Left ventricle myocardium inferior (tissue), 1 donor: Measurements from ENCODE around the gene TMEM255B. TPM values are rescaled to one million over a fixed set of nuclear protein-coding genes. Genes with fewer than 3 reads are reported as not detected.

Source experiments
- DNase-seq: peaks from one replicate; pipeline ENCODE4 v3.0.0-alpha.2; 2020
- H3K27ac ChIP-seq: fragments of 200-600 bp; replicated peaks from 2 replicates; pipeline ENCODE4 v1.8.0; 2021
- H3K27me3 ChIP-seq: fragments of 200-600 bp; 2 replicates; pipeline ENCODE4 v1.8.0; 2021; ENCODE audit warnings: low read depth
- H3K36me3 ChIP-seq: fragments of 200-600 bp; 2 replicates; pipeline ENCODE4 v1.8.0; 2021
- H3K4me1 ChIP-seq: fragments of 200-600 bp; 2 replicates; pipeline ENCODE4 v1.8.0; 2021
- H3K4me3 ChIP-seq: fragments of 200-600 bp; 2 replicates; pipeline ENCODE4 v1.8.0; 2021; ENCODE audit warnings: mild to moderate bottlenecking, moderate library complexity
- H3K9me3 ChIP-seq: fragments of 200-600 bp; replicated peaks from 2 replicates; pipeline ENCODE4 v1.8.0; 2021
- CTCF ChIP-seq: fragments of 200-600 bp; IDR thresholded peaks from 2 replicates; pipeline ENCODE4 v1.8.0; 2021; ENCODE audit warnings: antibody characterized with exemption, mild to moderate bottlenecking, borderline replicate concordance
- intact Hi-C: fragments of 100-400 bp; cut with micrococcal nuclease; formaldehyde crosslinking; loops from one replicate; pipeline ENCODE4 v1.11.0; 2022
- total RNA-seq: library from RNA; stranded (reverse); fragmentation: NEBNext Ultra II Directional; extraction: Animal tissue kit (Norgen Biotek cat#: 25700); gene quantifications from one replicate; pipeline ENCODE4 v1.2.1, GENCODE V29; 2021
- donor health status: DM: no; HTN: yes; CAD: no; lungs with severe emphysema.

The TMEM255B gene
- total RNA-seq, 1 donor from 2014 or later, result 7.7 TPM

- intact Hi-C loops, result no loop called here
- H3K27me3 ChIP-seq, result peaks cover 33% of the 10 kb centered on the region
- H3K4me3 ChIP-seq, result no peak overlapping the region
- no peak overlapping the region for H3K27ac ChIP-seq
- TF ChIP-seq CTCF, result no peak
- no peaks in the 10 kb centered on the region for H3K4me1 ChIP-seq
- H3K9me3 ChIP-seq, result no peaks in the 10 kb centered on the region
- H3K36me3 ChIP-seq, result no peaks in the 10 kb centered on the region
- DNase-seq, result no peak
These were observed 22.7 kb upstream of the TMEM255B start for GRCh38 chr13:113736258-113736731.

- Histone ChIP-seq H3K9me3 (no peaks in the 10 kb centered on the region), H3K4me1 (peaks cover 6% of the 10 kb centered on the region), H3K36me3 (no peaks in the 10 kb centered on the region), H3K27ac (no peak overlapping the region), H3K4me3 (no peak overlapping the region), H3K27me3 (peaks cover 43% of the 10 kb centered on the region)
- TF ChIP-seq CTCF, result no peak
- DNase-seq, result no peak
- intact Hi-C loops, result no loop called here
These were observed 21.2 kb upstream of the TMEM255B start for GRCh38 chr13:113737803-113738202.

GRCh38 chr13:113739527-113740285 lies 19.3 kb upstream of the TMEM255B start:
- Histone ChIP-seq H3K27ac (no peak overlapping the region), H3K36me3 (no peaks in the 10 kb centered on the region), H3K27me3 (peaks cover 59% of the 10 kb centered on the region), H3K9me3 (no peaks in the 10 kb centered on the region), H3K4me1 (peaks cover 6% of the 10 kb centered on the region), H3K4me3 (no peak overlapping the region)
- no peak for TF ChIP-seq CTCF
- intact Hi-C loops, result no loop called here
- no peak for DNase-seq

- no peak for DNase-seq
- Histone ChIP-seq H3K36me3 (no peaks in the 10 kb centered on the region), H3K27me3 (peaks cover 59% of the 10 kb centered on the region), H3K27ac (no peak overlapping the region), H3K4me3 (no peak overlapping the region), H3K9me3 (no peaks in the 10 kb centered on the region), H3K4me1 (peaks cover 6% of the 10 kb centered on the region)
- no peak for TF ChIP-seq CTCF
- intact Hi-C loops, result no loop called here
These were observed 18.8 kb upstream of the TMEM255B start for GRCh38 chr13:113740286-113740556.

- Histone ChIP-seq H3K4me1 (peaks cover 6% of the 10 kb centered on the region), H3K36me3 (no peaks in the 10 kb centered on the region), H3K27ac (no peak overlapping the region), H3K9me3 (no peaks in the 10 kb centered on the region), H3K27me3 (peaks cover 59% of the 10 kb centered on the region), H3K4me3 (no peak overlapping the region)
- TF ChIP-seq CTCF, result no peak
- intact Hi-C loops, result no loop called here
- DNase-seq, result no peak
These were observed 18.4 kb upstream of the TMEM255B start for GRCh38 chr13:113740661-113741060.
